A549 (cell line): ENCODE data around the gene PCNT. TPM values are rescaled to one million over a fixed set of nuclear protein-coding genes. Genes with fewer than 3 reads are reported as not detected.

Experiments used
- ATAC-seq, 2 experiments: fragments of 200-7000 bp in 1 of 2; fragments of >200 bp in 1 of 2; cut with Nextera tagmentation in 1 of 2; cut with Tn5 transposase in 1 of 2; 3 replicates each; pipeline versions ENCODE4 v1.8.0 to v1.9.1; 2018 to 2020; ENCODE audit warnings: mild to moderate bottlenecking in 1 of 2, moderate library complexity in 1 of 2
- CTCF ChIA-PET: fragments of 300-600 bp; sonication (Branson Sonifier 250); formaldehyde crosslinking; extraction: SDS; loops from one replicate; lab custom pipeline; 2021; ENCODE audit warnings: antibody characterized with exemption, inconsistent platforms; lab: Yijun Ruan, JAX
- POLR2A ChIA-PET: fragments of 350-600 bp; formaldehyde crosslinking; extraction: SDS; loops from one replicate; lab custom pipeline; 2021; ENCODE audit warnings: antibody characterized with exemption, inconsistent platforms; lab: Yijun Ruan, JAX
- DNase-seq, 2 experiments: peaks; one replicate each; pipeline versions ENCODE4 v3.0.0 to v3.0.0-alpha.2; 2011 to 2016; ENCODE audit warnings: low read depth in 1 of 2, low spot score in 1 of 2
- FAIRE-seq: peaks from 2 replicates; lab custom pipeline; 2011; peaks lifted over from hg19 to GRCh38; lab: Jason Lieb, UNC
- H3K27ac ChIP-seq, 2 experiments: fragments of >200 bp; sonication (Bioruptor Twin); formaldehyde crosslinking; 3 replicates each; pipeline ENCODE4 v1.5.1; 2016 to 2017
- H3K4me1 ChIP-seq: fragments of >200 bp; sonication (Bioruptor Twin); formaldehyde crosslinking; 3 replicates; pipeline ENCODE4 v1.6.1; 2016
- H3K4me2 ChIP-seq: fragments of >200 bp; sonication (Bioruptor Twin); formaldehyde crosslinking; 3 replicates; pipeline ENCODE4 v1.6.1; 2016
- H3K4me3 ChIP-seq: fragments of >200 bp; sonication (Bioruptor Twin); formaldehyde crosslinking; 3 replicates; pipeline ENCODE4 v1.5.1; 2016
- H3K9me3 ChIP-seq: fragments of >200 bp; sonication (Bioruptor Twin); formaldehyde crosslinking; 3 replicates; pipeline ENCODE4 v1.6.1; 2016
- CBX2 ChIP-seq: fragments of 200-600 bp; sonication (generic); IDR thresholded peaks from 2 replicates; pipeline ENCODE4 v1.6.1; 2016; ENCODE audit warnings: low read depth, mild to moderate bottlenecking, borderline replicate concordance
- CEBPB ChIP-seq, 2 experiments: fragments of >200 bp in 1 of 2; sonication (Bioruptor Twin) in 1 of 2; formaldehyde crosslinking in 1 of 2; IDR thresholded peaks; 2 replicates each; pipeline ENCODE4 v1.6.1; 2012 to 2016
- CHD2 ChIP-seq: fragments of 150-350 bp; IDR thresholded peaks from 2 replicates; pipeline ENCODE4 v1.6.1; 2014; ENCODE audit warnings: low read length; ENCODE audit not compliant: partially characterized antibody
- CHD4 ChIP-seq: fragments of 200-600 bp; sonication (generic); IDR thresholded peaks from 2 replicates; pipeline ENCODE4 v1.6.1; 2016; ENCODE audit warnings: antibody characterized with exemption, mild to moderate bottlenecking, borderline replicate concordance
- EHF ChIP-seq: fragments of 250-450 bp; sonication (Bioruptor Pico); IDR thresholded peaks from 2 replicates; pipeline ENCODE4 v1.5.0; 2020; ENCODE audit warnings: mild to moderate bottlenecking
- EHMT2 ChIP-seq: fragments of 200-600 bp; sonication (generic); IDR thresholded peaks from 2 replicates; pipeline ENCODE4 v1.6.1; 2016; ENCODE audit warnings: antibody characterized with exemption, low read depth, mild to moderate bottlenecking, moderate library complexity
- FOSB ChIP-seq: fragments of 250-450 bp; sonication (Bioruptor Pico); IDR thresholded peaks from 2 replicates; pipeline ENCODE4 v1.5.0; 2020; ENCODE audit warnings: mild to moderate bottlenecking, moderate library complexity
- FOSL2 ChIP-seq, 2 experiments: fragments of 450-650 bp in 1 of 2; fragments of >200 bp in 1 of 2; sonication (Bioruptor Twin) in 1 of 2; formaldehyde crosslinking; IDR thresholded peaks; 2 replicates each; pipeline versions ENCODE4 v1.5.0 to v1.6.1; 2016 to 2020; ENCODE audit warnings: mild to moderate bottlenecking in 1 of 2, moderate library complexity in 1 of 2
- HOXB13 ChIP-seq: fragments of 250-450 bp; sonication (Bioruptor Pico); IDR thresholded peaks from 2 replicates; pipeline ENCODE4 v1.5.0; 2020; ENCODE audit warnings: low read depth, mild to moderate bottlenecking, moderate library complexity
- HOXB5 ChIP-seq: fragments of 250-450 bp; sonication (Bioruptor Pico); IDR thresholded peaks from 2 replicates; pipeline ENCODE4 v1.5.0; 2020; ENCODE audit warnings: mild to moderate bottlenecking, moderate library complexity
- KDM5A ChIP-seq: fragments of 200-600 bp; sonication (generic); IDR thresholded peaks from 2 replicates; pipeline ENCODE4 v1.6.1; 2016; ENCODE audit warnings: antibody characterized with exemption, mild to moderate bottlenecking
- MAZ ChIP-seq: fragments of 150-350 bp; IDR thresholded peaks from 2 replicates; pipeline ENCODE4 v1.6.1; 2014; ENCODE audit warnings: antibody characterized with exemption, low read depth, low read length, borderline replicate concordance
- MYC ChIP-seq: IDR thresholded peaks from 2 replicates; pipeline ENCODE4 v1.6.1; 2012; ENCODE audit warnings: mild to moderate bottlenecking, inconsistent platforms, low read length, improper control_type of control experiment, borderline replicate concordance
- NFE2L2 ChIP-seq: fragments of 150-350 bp; conservative IDR thresholded peaks from 2 replicates; pipeline ENCODE4 v1.6.1; 2014; ENCODE audit warnings: low read length
- NR3C1 ChIP-seq: fragments of >200 bp; sonication (Bioruptor Twin); formaldehyde crosslinking; IDR thresholded peaks from 3 replicates; pipeline ENCODE4 v1.6.1; 2017
- POLR2AphosphoS2 ChIP-seq: conservative IDR thresholded peaks from 2 replicates; pipeline ENCODE4 v1.6.1; 2012; ENCODE audit warnings: low read length, improper control_type of control experiment, inconsistent platforms
- RAD21 ChIP-seq, 2 experiments: fragments of >200 bp in 1 of 2; sonication (Bioruptor Twin) in 1 of 2; formaldehyde crosslinking in 1 of 2; IDR thresholded peaks in 1 of 2; conservative IDR thresholded peaks in 1 of 2; 2 replicates in 1 of 2; 3 replicates in 1 of 2; pipeline ENCODE4 v1.6.1; 2012 to 2018; ENCODE audit warnings: inconsistent platforms in 1 of 2
- RARB ChIP-seq: fragments of 250-450 bp; sonication (Bioruptor Pico); IDR thresholded peaks from 2 replicates; pipeline ENCODE4 v1.8.0; 2021; ENCODE audit warnings: mild to moderate bottlenecking, moderate library complexity
- RCOR1 ChIP-seq: fragments of 150-350 bp; IDR thresholded peaks from 2 replicates; pipeline ENCODE4 v1.6.1; 2014; ENCODE audit warnings: antibody characterized with exemption, low read length, low read depth
- REST ChIP-seq: fragments of 200-600 bp; sonication (generic); IDR thresholded peaks from 2 replicates; pipeline ENCODE4 v1.6.1; 2016; ENCODE audit warnings: antibody characterized with exemption, mild to moderate bottlenecking, moderate library complexity
- TFCP2L1 ChIP-seq: fragments of 250-450 bp; sonication (Bioruptor Pico); IDR thresholded peaks from 2 replicates; pipeline ENCODE4 v1.5.0; 2021; ENCODE audit warnings: mild to moderate bottlenecking
- TP53 ChIP-seq: fragments of 250-450 bp; sonication (Bioruptor Pico); IDR thresholded peaks from 2 replicates; pipeline ENCODE4 v1.5.0; 2021; ENCODE audit warnings: mild to moderate bottlenecking, moderate library complexity
- ZC3H11A ChIP-seq: fragments of 450-650 bp; IDR thresholded peaks from 2 replicates; pipeline ENCODE4 v1.6.1; 2014; ENCODE audit warnings: antibody characterized with exemption, mild to moderate bottlenecking
- ZNF302 ChIP-seq: fragments of 250-450 bp; sonication (Bioruptor Pico); IDR thresholded peaks from 2 replicates; pipeline ENCODE4 v1.9.0; 2021; ENCODE audit warnings: inconsistent platforms, mild to moderate bottlenecking, moderate library complexity
- WGBS: methylation state at CpG from one replicate; pipeline ENCODE4 v1.1.6; 2017; ENCODE audit errors: missing lambda C conversion rate; 5-methylcytosine and 5-hydroxymethylcytosine counted together
- polyA plus RNA-seq, 4 experiments: library from polyadenylated mRNA; depleted of rRNA in 3 of 4; stranded (reverse); fragments of >200 nt; fragmentation: RNase III in 1 of 4; extraction: RNeasy Plus Mini Kit Qiagen cat#74134 plus additional on column Dnase treatment in 1 of 4; gene quantifications; 2 replicates in 3 of 4; 3 replicates in 1 of 4; pipeline ENCODE4 v1.2.3, GENCODE V29; 2011 to 2017
- TF ChIP-seq, protein P1 (sequence below): fragments of >200 bp; sonication (Bioruptor Twin); formaldehyde crosslinking; IDR thresholded peaks from 2 replicates; pipeline ENCODE4 v1.6.1; 2016
- TF ChIP-seq, protein P2 (sequence below): IDR thresholded peaks from 2 replicates; pipeline ENCODE4 v1.6.1; 2012
- TF ChIP-seq, protein P3 (sequence below): IDR thresholded peaks from 2 replicates; pipeline ENCODE4 v1.6.1; 2012

PCNT gene
- polyA plus RNA-seq, 2 of the 4 experiments (the other 2 are of a cell fraction): 11.1 to 14.6 TPM

DNA sequence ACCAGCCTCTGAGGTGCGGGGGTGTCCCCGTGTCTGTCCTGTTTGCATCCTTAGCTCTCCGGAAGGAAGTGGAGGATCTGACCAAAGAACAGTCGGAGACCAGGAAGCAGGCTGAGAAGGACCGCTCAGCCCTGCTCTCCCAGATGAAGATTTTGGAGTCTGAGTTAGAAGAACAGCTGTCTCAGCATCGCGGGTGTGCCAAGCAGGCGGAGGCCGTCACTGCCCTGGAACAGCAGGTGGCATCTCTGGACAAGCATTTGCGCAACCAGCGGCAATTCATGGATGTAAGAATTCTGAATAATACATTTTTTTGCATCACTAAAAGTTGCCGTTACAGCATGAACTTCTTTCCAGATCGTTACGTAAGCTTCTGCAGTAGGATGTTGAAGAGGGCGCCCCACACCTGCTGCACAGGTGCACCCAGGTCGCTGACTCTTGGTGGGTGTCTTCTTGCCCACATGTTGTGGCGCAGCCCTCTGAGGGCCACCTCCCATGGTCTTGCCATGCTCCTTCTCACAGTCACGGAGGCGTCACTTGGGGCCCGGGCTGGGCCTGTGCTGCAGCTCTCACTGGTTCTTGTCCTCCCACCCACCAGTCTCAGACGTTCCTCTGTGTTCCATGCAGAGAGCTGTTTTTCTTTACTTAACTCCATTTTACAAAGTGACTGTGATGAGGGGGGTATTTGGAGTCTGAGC is 73.4 kb downstream of the PCNT start:
- no peak overlapping the region for H3K27ac ChIP-seq
- no peaks in the 10 kb centered on the region for H3K9me3 ChIP-seq
- no peak overlapping the region for H3K4me2 ChIP-seq
- DNase-seq (no peak), FAIRE-seq (no peak), ATAC-seq (no peak)
- ChIA-PET CTCF (no interaction called here), POLR2A (no interaction called here)
- H3K4me3 ChIP-seq: no peak overlapping the region
- WGBS: 92% methylated on average over 17 of the region's 21 CpGs
- no peaks in the 10 kb centered on the region for H3K4me1 ChIP-seq
- TF ChIP-seq, protein P1, sequence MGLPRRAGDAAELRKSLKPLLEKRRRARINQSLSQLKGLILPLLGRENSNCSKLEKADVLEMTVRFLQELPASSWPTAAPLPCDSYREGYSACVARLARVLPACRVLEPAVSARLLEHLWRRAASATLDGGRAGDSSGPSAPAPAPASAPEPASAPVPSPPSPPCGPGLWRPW: no peak
- TF ChIP-seq, protein P2, sequence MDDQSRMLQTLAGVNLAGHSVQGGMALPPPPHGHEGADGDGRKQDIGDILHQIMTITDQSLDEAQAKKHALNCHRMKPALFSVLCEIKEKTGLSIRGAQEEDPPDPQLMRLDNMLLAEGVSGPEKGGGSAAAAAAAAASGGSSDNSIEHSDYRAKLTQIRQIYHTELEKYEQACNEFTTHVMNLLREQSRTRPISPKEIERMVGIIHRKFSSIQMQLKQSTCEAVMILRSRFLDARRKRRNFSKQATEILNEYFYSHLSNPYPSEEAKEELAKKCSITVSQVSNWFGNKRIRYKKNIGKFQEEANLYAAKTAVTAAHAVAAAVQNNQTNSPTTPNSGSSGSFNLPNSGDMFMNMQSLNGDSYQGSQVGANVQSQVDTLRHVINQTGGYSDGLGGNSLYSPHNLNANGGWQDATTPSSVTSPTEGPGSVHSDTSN: no peak
- TF ChIP-seq CHD2 (no peak), CEBPB (IDR thresholded peaks at IDR 0.05) (no peak), EHMT2 (no peak), RAD21 (conservative IDR thresholded peaks at IDR 0.05 in 1 of 2, IDR thresholded peaks at IDR 0.05 in 1 of 2) (no peak), ZNF302 (no peak), TP53 (no peak), NR3C1 (no peak), POLR2AphosphoS2 (no peak), MAZ (no peak), FOSB (CRISPR knock-in tag) (no peak), CHD4 (no peak), HOXB13 (CRISPR knock-in tag) (no peak)

DNA sequence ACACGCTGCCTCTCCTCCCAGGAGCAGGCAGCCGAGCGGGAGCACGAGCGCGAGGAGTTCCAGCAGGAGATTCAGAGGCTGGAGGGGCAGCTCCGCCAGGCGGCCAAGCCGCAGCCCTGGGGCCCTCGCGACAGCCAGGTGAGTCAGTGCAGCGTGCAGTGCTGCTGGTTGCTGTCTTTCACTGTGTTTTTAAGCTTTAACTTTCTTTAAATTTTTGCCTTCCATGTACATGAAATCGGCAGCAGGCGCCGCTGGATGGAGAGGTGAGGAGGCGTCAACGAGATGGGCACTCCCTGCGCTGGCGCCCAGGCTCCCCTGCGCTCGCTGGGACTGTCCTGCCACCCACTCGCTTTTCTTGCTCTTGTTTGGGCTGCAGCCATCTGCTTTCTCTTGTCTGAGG is 74.0 kb downstream of the PCNT start:
- FAIRE-seq: no peak
- Histone ChIP-seq H3K4me1 (no peaks in the 10 kb centered on the region), H3K4me2 (no peak overlapping the region), H3K9me3 (no peaks in the 10 kb centered on the region), H3K4me3 (no peak overlapping the region), H3K27ac (no peak overlapping the region)
- no peak for DNase-seq
- 97% methylated on average over 11 of the region's 22 CpGs for WGBS
- ChIA-PET CTCF (no interaction called here), POLR2A (no interaction called here)
- no peak for ATAC-seq
- TF ChIP-seq FOSL2 (IDR thresholded peaks at IDR 0.05) (no peak), FOSL2 (CRISPR knock-in tag; IDR thresholded peaks at IDR 0.05) (no peak), REST (no peak), ZC3H11A (no peak), POLR2AphosphoS2 (no peak), TFCP2L1 (no peak), ZNF302 (no peak)

DNA sequence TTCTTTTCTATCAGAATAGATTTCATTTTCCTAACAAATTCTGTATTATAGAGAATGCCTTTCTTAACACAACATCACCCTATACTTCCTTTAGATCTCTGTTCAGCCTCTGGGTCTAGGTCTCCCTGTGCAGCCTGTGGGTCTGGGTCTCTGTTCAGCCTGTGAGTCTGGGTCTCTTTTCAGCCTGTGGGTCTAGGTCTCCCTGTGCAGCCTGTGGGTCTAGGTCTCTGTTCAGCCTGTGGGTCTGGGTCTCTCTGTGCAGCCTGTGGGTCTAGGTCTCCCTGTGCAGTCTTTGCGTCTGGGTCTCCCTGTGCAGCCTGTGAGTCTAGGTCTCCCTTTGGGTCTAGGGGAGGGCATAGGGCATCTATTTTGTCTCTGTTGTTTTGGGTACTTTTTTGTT is 75.2 kb downstream of the PCNT start:
- Histone ChIP-seq H3K4me2 (no peak overlapping the region), H3K27ac (no peak overlapping the region), H3K4me3 (no peak overlapping the region), H3K9me3 (no peaks in the 10 kb centered on the region), H3K4me1 (no peaks in the 10 kb centered on the region)
- FAIRE-seq: no peak
- DNase-seq: no peak
- ATAC-seq: no peak
- WGBS: 91% methylated on average over 1 of the region's 1 CpG
- POLR2A ChIA-PET: no interaction called here
- CTCF ChIA-PET: no interaction called here
- TF ChIP-seq HOXB5 (CRISPR knock-in tag) (no peak), EHF (CRISPR knock-in tag) (no peak), TP53 (no peak), RARB (CRISPR knock-in tag) (no peak), CBX2 (no peak), RCOR1 (no peak), MAZ (no peak), KDM5A (no peak), NFE2L2 (no peak), CHD4 (no peak), TFCP2L1 (no peak), FOSL2 (IDR thresholded peaks at IDR 0.05) (no peak), FOSL2 (CRISPR knock-in tag; IDR thresholded peaks at IDR 0.05) (no peak), MYC (no peak)
- TF ChIP-seq, protein P1: no peak
- TF ChIP-seq, protein P3, sequence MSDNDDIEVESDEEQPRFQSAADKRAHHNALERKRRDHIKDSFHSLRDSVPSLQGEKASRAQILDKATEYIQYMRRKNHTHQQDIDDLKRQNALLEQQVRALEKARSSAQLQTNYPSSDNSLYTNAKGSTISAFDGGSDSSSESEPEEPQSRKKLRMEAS: no peak
- TF ChIP-seq, protein P2: no peak
